Heart left ventricle (tissue), 16 donors: ENCODE data around the gene JAG1. TPM values are rescaled to one million over a fixed set of nuclear protein-coding genes. Genes with fewer than 3 reads are reported as not detected.

Experiments
- ATAC-seq, 4 donors: fragments of 200-7000 bp; cut with Tn5 transposase; one replicate each; pipeline ENCODE4 v1.9.1; 2020 to 2022; ENCODE audit warnings: moderate library complexity in 4 of 4, mild to moderate bottlenecking in 3 of 4, moderate number of reproducible peaks in 1 of 4
- DNase-seq, 5 donors: peaks; one replicate each; pipeline ENCODE4 v3.0.0-alpha.2; 2020
- H3K27ac ChIP-seq, 12 donors: fragments of 200-600 bp; sonication (generic) in 4 of 12; one replicate each; pipeline versions ENCODE4 v1.5.0 to v1.8.0; 2016 to 2022; ENCODE audit warnings: mild to moderate bottlenecking in 2 of 12
- H3K27me3 ChIP-seq, 9 donors: fragments of 200-600 bp; sonication (generic) in 2 of 9; one replicate each; pipeline versions ENCODE4 v1.5.1 to v1.8.0; 2016 to 2022; ENCODE audit warnings: mild to moderate bottlenecking in 3 of 9
- H3K36me3 ChIP-seq, 9 donors: fragments of 200-600 bp; sonication (generic) in 2 of 9; one replicate each; pipeline versions ENCODE4 v1.5.0 to v1.8.0; 2018 to 2022; ENCODE audit warnings: mild to moderate bottlenecking in 2 of 9
- H3K4me1 ChIP-seq, 12 donors: fragments of 200-600 bp; sonication (generic) in 4 of 12; one replicate each; pipeline versions ENCODE4 v1.5.0 to v1.8.0; 2016 to 2022; ENCODE audit warnings: mild to moderate bottlenecking in 3 of 12
- H3K4me3 ChIP-seq, 12 donors: fragments of 200-600 bp; sonication (generic) in 4 of 12; one replicate each; pipeline versions ENCODE4 v1.5.0 to v1.8.0; 2017 to 2022; ENCODE audit warnings: mild to moderate bottlenecking in 9 of 12, moderate library complexity in 4 of 12
- H3K9me3 ChIP-seq, 12 donors: fragments of 200-600 bp; sonication (generic) in 4 of 12; one replicate each; pipeline versions ENCODE4 v1.5.0 to v1.8.0; 2016 to 2022; ENCODE audit warnings: mild to moderate bottlenecking in 1 of 12
- CTCF ChIP-seq, 12 donors: fragments of 200-600 bp; sonication (generic) in 4 of 12; IDR thresholded peaks; one replicate each; pipeline versions ENCODE4 v1.5.0 to v1.8.0; 2018 to 2022; ENCODE audit warnings: antibody characterized with exemption in 12 of 12, mild to moderate bottlenecking in 5 of 12
- POLR2A ChIP-seq, 2 donors: fragments of 450-650 bp; IDR thresholded peaks; one replicate each; pipeline ENCODE4 v1.6.1; 2017; ENCODE audit warnings: antibody characterized with exemption in 2 of 2, mild to moderate bottlenecking in 2 of 2, moderate library complexity in 2 of 2
- WGBS, 4 donors: extraction: QIAGEN DNeasy Blood & Tissue Kit in 2 of 4; methylation state at CpG; one replicate each; pipeline versions ENCODE4 v1.1.5 to v1.1.7; 2013 to 2018; 5-methylcytosine and 5-hydroxymethylcytosine counted together
- intact Hi-C, 10 donors: fragments of 100-400 bp; cut with DNase I; formaldehyde crosslinking; loops; one replicate each; pipeline versions ENCODE4 v1.11.1 to v1.14.2; 2022
- polyA plus RNA-seq, 2 donors: library from polyadenylated mRNA; stranded (reverse); fragments of 200-250 nt; gene quantifications; one replicate each; pipeline ENCODE4 v1.2.3, GENCODE V29; 2013
- total RNA-seq, 9 donors: library from RNA; depleted of rRNA in 2 of 9; stranded (reverse); fragments of >200 nt in 2 of 9; fragmentation: NEBNext Ultra II Directional in 3 of 9; extraction: Animal tissue kit (Norgen Biotek cat#: 25700) in 3 of 9; gene quantifications; one replicate each; pipeline versions ENCODE4 v1.1.0 to v1.2.4, GENCODE V29; 2016 to 2023
- donor health status: ischemic (EF 13 %, LVEDD 7.1; RV severe dilation, severe dysfunction).
- donor health status: healthy with polysubstance abuse.
- donor health status: DM: no; HTN: yes; CAD: no.
- donor health status: DM: no; HTN: no; CAD: no.
- donor health status: ischemic (EF 25% LVEDD 6.9; RV normal size, moderate dysfunction).
- donor health status: ischemic (EF 25% LVEDD 5.7; RV mildly dilated, moderate dysfunction).
- donor health status: healthy.
- donor health status: DM: yes; HTN: yes; CAD: no.
- donor health status: ischemic (EF 35%, LVEDD 5.7; RV mildly dilated, moderate dysfunction).
- donor health status: nonischemic (EF 11% LVEDD 7.7; RV severe dilation, severe dysfunction).
- donor health status: DM: yes; HTN: yes; CAD: no.
- donor health status: PGD.
- donor health status: ischemic (EF 29% LVEDD 5.4; RV normal size, mild dysfunction).
- donor health status: nonischemic (EF 23%, LVEDD 6.1; RV moderate dilation, normal function).

The JAG1 gene
- total and polyA plus RNA-seq, 11 donors = 12.5 to 42.6 (median 24.9) TPM

- peak overlapping the region in 10 of 12 donors; percentile 27 to 81 (median 50) for H3K27ac ChIP-seq
- H3K27me3 ChIP-seq = no peaks in the 10 kb centered on the region
- ATAC-seq (peak in 1 of 4 donors; percentile 35), DNase-seq (no peak)
- peaks cover 7 to 81% (median 47%) of the 10 kb centered on the region in 12 donors for H3K4me1 ChIP-seq
- H3K36me3 ChIP-seq = peaks cover 0 to 71% (median 61%) of the 10 kb centered on the region in 9 donors
- H3K4me3 ChIP-seq = peak overlapping the region in 1 of 12 donors; percentile 20
- TF ChIP-seq CTCF (IDR thresholded peaks at IDR 0.05) (no peak), POLR2A (IDR thresholded peaks at IDR 0.05) (no peak)
- intact Hi-C loops = loop anchor here in 2 of 10 donors (5.0 kb wide), 2 partner anchors 57 to 82 kb away; no protein-coding TSS in a partner anchor
- 84 to 90% (median 87%) methylated on average over 23 of the region's 23 CpGs for WGBS, 4 donors
- H3K9me3 ChIP-seq = no peaks in the 10 kb centered on the region
Observed at GRCh38 chr20:10639077-10639736, 34.6 kb downstream of the JAG1 start.

GRCh38 chr20:10637563-10637962 is 36.2 kb downstream of the JAG1 start:
- TF ChIP-seq CTCF (IDR thresholded peaks at IDR 0.05) = no peak
- no peak for TF ChIP-seq POLR2A (IDR thresholded peaks at IDR 0.05)
- H3K4me1 ChIP-seq = peaks cover 7 to 88% (median 58%) of the 10 kb centered on the region in 12 donors
- DNase-seq (no peak), ATAC-seq (no peak)
- H3K27me3 ChIP-seq = no peaks in the 10 kb centered on the region
- peak overlapping the region; percentile 34 to 81 (median 62) for H3K27ac ChIP-seq
- 64 to 79% (median 74%) methylated on average over 6 of the region's 6 CpGs for WGBS, 4 donors
- no peak overlapping the region for H3K4me3 ChIP-seq
- intact Hi-C loops = loop anchor here in 2 of 10 donors (5.0 kb wide), 2 partner anchors 55 to 80 kb away; no protein-coding TSS in a partner anchor
- peaks cover 0 to 55% (median 45%) of the 10 kb centered on the region in 9 donors for H3K36me3 ChIP-seq
- H3K9me3 ChIP-seq = no peaks in the 10 kb centered on the region

GRCh38 chr20:10637031-10637559 is 36.7 kb downstream of the JAG1 start:
- no peak overlapping the region for H3K4me3 ChIP-seq
- H3K36me3 ChIP-seq = peaks cover 0 to 50% (median 40%) of the 10 kb centered on the region in 9 donors
- no peaks in the 10 kb centered on the region for H3K27me3 ChIP-seq
- H3K27ac ChIP-seq = peak overlapping the region; percentile 34 to 81 (median 62)
- ATAC-seq (peak in 3 of 4 donors; percentile 18 to 60 (median 53)), DNase-seq (peak in 2 of 5 donors; percentile 43 to 53)
- TF ChIP-seq POLR2A (IDR thresholded peaks at IDR 0.05) (no peak), CTCF (IDR thresholded peaks at IDR 0.05) (no peak)
- 51 to 60% (median 57%) methylated on average over 10 of the region's 10 CpGs for WGBS, 4 donors
- H3K9me3 ChIP-seq = no peaks in the 10 kb centered on the region
- peaks cover 7 to 89% (median 56%) of the 10 kb centered on the region in 12 donors for H3K4me1 ChIP-seq
- intact Hi-C loops = loop anchor here in 2 of 10 donors (5.0 kb wide), 2 partner anchors 55 to 80 kb away; no protein-coding TSS in a partner anchor

GRCh38 chr20:10636326-10636818 is 37.4 kb downstream of the JAG1 start:
- 46 to 63% (median 51%) methylated on average over 5 of the region's 5 CpGs for WGBS, 4 donors
- no peak for TF ChIP-seq CTCF (IDR thresholded peaks at IDR 0.05)
- no peak for TF ChIP-seq POLR2A (IDR thresholded peaks at IDR 0.05)

More at GRCh38 chr20:10636326-10636818, 37.4 kb downstream of the JAG1 start:
- H3K4me3 ChIP-seq = no peak overlapping the region
- H3K27me3 ChIP-seq = no peaks in the 10 kb centered on the region
- ATAC-seq (peak; percentile 31 to 56 (median 40)), DNase-seq (peak in 1 of 5 donors; percentile 50)
- intact Hi-C loops = loop anchor here in 2 of 10 donors (5.0 kb wide), 2 partner anchors 54 to 79 kb away; no protein-coding TSS in a partner anchor
- peaks cover 0 to 43% (median 33%) of the 10 kb centered on the region in 9 donors for H3K36me3 ChIP-seq
- H3K9me3 ChIP-seq = no peaks in the 10 kb centered on the region
- peaks cover 7 to 87% (median 56%) of the 10 kb centered on the region in 12 donors for H3K4me1 ChIP-seq
- peak overlapping the region; percentile 22 to 81 (median 62) for H3K27ac ChIP-seq
